ENCODE results near the gene SPINT3.

- TF ChIP-seq CTCF (IDR thresholded peaks at IDR 0.05) (no peak), POLR2A (IDR thresholded peaks at IDR 0.05) (no peak)
Observed at GRCh38 chr20:45467861-45468260, 47.6 kb downstream of the SPINT3 start.

Data from lower leg skin (tissue), 3 donors.